Fibroblast of peridontal ligament (primary cell): ENCODE measurements around the gene P2RY14.

Experiments used
- DNase-seq: peaks from one replicate; pipeline ENCODE4 v3.0.0-alpha.2; 2010; ENCODE audit errors: extremely low read depth

P2RY14 gene

DNA sequence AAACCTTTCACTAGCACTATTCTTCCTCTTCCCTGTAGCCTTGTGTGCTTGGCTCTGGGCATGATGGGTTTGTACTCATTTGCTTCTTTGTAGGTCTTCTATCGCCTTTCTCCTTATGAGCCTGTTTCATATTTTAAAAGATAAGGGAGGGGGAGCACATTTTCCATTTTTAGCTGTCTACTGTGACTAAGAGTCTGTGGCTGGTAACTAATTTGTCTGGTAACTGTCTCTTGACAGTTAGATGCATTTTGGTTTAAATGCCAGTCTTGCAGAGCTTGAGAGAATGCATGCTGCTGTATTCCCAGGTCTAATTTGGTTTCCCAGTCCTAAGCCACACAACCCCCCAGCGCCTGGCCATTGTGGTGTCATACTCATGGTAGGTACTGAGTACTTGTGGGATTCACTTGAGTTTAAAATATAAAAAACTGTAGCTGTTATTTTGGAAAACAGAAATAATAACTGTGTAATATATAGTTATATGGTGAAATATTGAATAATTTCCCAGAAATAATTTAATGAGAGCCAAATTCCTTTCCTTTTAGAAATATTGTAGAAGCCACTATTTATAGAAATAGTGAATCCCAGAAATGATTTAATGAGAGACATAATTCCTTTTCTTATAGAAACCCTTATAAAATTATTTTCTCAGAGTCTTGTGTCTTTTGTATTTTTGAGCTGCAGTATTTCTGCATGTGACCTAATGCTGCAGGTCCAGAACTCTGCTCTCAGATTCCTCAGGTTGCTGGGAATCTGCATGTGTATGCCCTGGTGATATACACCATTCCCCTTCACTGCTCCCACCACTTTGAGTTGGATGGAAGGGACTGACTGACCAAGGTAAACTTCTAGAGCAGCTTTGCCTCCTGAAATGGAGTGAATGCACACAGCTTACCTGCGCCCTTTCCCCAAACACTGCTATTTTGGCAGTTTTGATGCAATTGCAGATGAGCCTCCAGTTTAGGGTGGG lies 61.4 kb downstream of the P2RY14 start:
- DNase-seq: no peak

DNA sequence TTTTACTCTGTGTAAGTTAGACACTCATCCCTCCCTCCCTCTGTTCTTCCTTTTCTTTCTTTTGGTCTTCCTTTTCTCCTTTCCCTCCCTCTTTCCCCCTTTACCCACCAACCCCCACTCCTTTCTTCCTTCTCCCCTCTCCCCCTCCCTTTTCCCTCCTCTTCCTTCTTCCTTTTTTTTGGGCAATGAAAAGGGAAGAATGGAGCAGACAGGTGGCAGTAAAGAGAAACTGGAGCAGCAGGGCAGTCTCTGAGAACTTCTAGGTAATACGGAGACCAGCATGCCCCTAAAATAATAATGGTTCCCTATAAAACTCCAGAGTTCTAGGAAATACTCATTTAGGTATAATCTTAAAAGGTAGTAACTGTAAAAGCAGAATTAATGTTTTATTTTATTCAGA lies 63.9 kb downstream of the P2RY14 start:
- DNase-seq: no peak

DNA sequence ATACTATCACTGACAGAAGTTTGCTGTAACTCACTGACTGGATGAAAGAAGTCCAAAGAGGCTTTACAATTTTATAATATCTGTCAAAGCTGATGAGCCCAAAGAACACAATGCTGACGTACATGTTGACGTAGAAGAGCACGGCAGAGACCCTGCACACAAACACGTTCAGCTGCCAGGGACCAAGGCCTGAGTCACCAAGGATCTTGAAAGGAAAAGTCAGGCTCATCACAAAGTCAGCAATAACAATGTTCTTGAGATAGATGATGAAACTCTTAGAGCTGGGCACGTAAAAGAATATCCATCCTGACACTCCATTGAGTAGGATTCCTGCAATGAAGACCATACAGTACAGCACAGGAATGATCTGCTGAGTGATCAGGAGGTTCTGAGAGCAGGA lies 64.5 kb downstream of the P2RY14 start:
- no peak for DNase-seq

DNA sequence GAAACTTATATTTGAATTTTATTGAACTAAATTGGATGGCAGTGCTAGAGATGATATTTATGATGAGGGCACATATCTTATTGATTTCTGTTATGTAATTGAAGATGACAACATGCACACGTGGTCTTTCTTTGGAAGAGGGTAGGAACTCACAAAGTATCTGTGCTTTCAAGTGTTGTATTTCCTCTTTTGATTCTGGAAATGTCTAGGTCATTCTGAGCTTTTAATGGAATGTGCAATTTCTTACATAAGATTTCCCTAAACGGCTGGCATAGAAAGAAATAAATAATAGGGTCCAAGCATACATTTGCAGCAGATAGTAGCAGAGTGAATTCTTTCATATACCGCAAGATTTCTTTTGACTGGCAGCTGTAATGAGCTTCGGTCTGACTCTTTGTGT lies 65.2 kb downstream of the P2RY14 start:
- no peak for DNase-seq

DNA sequence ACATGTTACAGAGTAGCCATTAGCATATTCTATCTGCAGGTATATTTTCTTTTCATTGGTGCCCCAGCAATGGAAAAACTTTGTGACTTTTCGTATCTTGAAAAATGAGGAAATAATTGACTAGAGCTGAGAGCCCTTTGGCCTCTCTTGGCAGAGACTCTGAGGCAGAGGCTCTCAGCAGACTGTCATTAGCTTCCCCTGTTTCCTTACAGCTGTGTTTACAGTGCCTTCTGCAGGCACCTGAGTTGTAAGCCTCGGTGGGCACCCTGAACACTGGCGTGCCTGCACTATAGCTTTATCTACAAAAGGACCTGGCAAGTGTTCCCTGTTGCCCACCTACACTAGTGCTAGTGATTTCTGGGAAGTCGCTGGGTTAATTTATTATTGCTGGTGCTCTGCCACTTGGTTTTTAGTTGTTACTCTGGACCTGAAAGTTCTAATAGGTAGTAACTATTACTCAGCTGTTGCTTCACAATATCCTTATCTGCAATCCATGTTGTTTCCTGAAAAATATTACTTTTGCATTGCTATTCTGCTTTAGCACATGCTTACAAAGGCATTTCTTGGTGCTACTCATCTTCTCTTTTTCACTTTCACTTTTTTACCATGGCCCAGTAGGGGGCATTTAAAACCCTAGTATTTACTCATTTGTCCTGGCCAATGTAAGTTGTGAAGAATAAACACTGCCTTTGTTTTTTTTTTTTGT lies 67.5 kb downstream of the P2RY14 start:
- no peak for DNase-seq

DNA sequence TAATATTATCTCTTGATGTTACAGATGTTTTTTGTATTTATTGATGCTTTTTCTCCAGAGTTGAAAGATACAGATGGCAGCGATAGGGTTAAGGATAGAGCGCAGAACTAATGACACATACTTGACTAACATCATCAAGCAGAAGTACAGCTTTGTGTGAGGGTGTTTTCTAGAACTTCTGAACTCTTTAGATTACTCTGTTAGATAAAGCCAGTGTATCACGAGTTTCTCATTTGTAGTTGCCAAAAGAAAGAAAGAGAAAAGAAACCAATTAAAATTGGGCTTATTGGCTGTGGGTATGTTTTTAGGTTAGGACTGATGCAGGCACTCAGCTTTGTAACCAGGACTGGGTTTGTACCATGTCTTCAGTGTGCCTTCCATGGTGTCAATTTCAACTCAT lies 68.7 kb downstream of the P2RY14 start:
- no peak for DNase-seq

DNA sequence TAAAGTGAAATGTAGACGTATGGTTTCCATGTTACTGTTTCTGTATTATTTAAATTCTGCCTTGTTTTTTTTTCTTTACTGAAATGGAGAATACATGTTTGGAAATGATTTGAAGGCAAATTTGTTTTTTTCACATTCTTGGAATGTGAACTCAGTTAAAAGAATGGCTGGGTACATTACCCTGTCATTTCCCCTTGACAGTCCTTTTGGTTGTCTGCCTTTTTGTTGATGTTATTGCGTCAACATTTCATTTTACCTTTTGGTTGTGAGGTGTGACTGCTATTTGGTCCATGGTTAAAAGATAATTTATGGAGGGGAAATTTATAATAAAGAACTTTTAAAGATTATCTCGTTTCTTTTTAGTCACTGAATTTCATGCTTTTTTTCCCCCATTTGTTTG lies 72.1 kb downstream of the P2RY14 start:
- no peak for DNase-seq

DNA sequence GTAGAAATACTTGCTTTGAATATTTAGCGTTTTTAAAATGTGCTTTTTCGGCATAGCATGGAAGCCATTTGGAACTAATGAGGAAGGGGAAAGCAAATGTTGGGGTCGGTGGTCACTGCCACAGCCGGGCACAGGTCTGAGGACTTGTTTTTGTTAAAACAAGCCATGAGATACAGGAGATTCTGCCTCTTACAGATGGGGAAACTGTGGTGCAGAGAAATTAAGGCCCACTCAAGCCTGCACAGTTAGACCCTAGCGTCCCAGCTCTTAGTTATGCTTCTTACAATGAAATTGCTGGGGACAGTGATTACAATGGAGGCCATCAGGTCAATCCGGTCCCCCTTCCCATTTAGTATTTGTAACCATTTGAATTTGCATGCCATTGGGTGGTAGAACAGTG lies 72.9 kb downstream of the P2RY14 start:
- DNase-seq: no peak

DNA sequence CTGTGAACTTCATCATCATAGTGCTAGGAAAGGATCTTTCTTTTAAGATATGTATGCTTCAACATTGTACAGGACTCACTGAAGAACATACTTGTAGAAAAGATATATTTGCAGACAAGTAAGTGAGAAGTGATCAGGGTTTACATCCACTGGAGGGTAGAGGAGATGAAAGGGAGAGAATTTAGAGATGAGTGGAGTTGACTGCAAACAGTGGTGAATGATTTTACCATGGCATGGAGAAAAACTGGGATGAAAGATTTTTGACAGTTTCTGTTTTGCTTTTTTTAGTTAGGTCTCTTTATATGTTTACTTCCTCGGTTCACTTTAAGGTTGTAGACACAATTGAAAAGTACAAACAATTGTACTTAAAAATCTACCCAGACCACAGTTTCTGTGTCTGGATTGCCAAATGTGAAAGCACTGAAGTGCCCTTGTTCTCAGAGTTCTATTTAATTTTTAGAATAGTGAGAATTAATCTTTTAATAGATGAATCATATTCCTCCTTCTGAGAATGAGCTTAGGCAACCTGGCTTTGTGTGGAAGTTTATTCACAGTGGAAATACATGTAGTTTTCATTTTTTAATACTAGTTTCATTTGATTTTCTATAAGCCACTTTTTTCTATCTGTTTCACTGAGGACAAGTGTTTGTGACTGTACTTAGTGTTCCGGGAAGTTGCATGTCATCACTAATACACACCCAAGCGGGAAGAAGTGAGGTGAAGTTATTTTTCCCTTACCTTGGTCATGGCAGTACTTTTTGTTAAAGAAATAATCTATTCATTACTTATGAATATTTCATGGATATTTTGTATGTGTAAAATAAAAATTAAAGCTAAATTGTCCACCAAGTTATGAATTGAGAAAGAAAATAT lies 73.6 kb downstream of the P2RY14 start:
- no peak for DNase-seq

DNA sequence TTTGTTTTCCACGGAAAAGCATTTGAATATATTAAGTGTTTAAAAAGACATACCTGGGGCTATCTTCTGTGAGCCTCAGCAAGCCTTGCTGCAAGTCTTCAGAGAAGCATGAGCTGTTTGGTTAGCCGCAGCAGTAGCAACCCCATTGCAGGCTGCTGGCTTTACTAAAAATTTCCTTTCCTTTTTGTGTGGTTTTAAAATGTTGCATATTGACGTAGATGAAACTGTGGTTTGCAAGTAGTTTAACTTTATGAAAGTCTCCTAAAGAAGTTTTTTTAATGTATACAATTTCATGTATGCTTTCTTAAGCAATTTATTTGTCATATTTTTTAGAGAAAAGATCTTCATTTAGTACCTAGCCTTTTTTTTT lies 75.3 kb downstream of the P2RY14 start, which contains the start of gene GPR171:
Gene GPR171 (minus strand): TSS at position 166 of the 370 bp plus-strand sequence. CDS start 3,830 bp downstream, outside the sequence.
- no peak for DNase-seq

DNA sequence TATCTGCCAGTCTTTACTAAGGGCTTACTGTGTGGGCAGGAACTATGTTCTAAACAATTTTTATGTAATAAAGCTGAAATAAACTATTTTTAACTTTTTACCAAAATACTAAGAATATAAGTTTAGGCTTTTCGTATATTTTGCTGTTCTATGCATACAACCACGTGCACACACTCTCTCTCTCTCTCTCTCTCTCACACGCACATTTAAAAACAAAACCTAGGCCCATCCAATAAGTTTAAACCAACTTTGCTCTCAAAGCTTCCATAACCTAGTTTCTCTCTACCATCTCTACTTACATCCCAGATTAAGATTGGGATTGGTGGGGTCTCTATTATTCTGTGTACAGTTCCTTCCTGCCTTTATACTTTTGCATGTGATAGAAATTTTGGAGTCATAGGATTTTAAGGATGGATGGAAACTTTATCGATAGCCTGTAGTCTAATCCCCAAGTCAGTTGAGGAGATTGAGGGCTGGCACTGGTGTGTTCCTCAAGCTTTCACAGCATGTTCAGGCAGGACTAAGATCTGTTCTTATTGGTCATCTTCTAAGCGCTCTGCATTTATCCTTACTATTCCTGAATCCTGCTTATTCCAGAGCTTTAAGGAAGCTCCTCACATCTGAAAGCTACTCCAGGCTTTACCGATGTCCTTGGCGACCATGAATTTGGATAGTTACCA lies 77.2 kb downstream of the P2RY14 start:
- no peak for DNase-seq

DNA sequence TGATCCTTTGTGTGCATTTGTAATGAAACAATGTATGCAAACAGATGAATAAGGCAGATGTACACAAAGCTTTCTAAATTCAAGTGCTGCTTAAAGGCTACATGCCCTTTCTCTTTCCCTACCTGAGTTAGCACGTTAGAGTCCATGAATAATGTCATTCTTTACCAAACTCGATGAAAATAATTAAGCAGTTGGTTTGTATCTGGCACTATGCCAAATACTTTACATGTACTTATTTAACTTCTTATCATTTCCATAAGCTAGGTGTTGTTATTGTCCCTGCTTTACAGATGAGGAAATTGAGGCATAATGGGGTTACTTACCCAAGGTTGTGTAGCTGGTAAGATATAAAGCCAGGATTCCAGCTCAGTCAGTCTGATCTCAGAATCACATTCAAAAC lies 77.8 kb downstream of the P2RY14 start:
- DNase-seq: peak; percentile 15

DNA sequence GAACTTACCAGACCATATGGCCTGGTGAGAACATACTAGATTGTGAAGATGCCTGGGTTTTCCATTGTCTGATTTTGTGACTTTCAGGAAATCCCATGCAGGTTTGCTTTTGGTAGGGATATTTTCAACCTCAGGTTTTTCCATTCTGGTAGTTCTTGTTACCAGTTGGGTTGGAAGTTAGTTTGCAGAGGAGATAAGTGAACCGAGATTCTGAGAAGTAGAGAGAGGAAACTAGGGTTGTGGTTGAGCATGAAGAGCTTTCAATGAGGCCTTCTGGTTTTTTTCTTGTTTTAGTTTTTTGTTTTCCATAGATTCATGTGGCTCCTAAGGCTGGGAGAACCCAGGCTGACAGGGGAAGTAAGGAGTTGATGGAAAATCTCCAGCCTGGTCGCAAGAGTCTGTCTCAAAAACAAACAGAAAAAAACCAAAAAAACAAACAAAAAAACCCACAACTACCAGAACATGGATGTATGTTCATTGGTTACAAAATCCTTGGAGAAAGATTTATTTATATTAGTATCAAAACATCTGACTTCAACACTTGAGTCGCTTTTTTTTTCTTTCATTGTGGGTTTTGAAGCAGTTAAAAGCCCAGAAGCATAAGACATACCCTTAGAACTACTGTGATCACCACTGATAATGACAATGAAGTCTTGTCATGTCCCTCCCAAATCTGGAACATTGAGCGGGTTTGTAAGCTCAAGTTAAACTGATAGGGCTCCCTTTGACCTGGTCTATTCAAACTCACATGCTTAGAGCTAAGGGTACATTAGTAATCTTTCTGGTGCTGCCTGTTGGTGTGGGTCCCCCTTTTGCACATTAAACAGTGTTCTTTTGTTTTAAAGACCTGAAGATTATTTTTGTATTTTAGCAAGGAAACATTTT lies 78.5 kb downstream of the P2RY14 start:
- peak; percentile 14 for DNase-seq

DNA sequence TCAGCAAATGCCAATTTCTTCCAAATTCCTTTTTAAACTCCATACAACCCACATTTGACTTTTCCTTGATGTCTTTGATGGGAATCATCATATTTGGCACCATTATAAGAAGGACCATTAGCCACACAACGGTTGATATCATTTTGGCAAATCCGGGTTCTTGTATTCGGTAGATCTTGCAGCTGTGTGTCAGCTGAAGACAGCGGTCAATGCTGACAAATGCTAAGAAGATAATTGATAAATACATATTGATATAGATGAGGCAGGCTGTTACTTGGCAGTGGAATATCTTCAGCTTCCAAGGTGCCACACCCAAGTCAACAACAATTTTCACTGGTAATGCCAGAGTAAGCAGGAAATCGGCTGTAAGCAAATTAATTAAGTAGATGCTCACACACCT lies 79.5 kb downstream of the P2RY14 start:
- DNase-seq: no peak

DNA sequence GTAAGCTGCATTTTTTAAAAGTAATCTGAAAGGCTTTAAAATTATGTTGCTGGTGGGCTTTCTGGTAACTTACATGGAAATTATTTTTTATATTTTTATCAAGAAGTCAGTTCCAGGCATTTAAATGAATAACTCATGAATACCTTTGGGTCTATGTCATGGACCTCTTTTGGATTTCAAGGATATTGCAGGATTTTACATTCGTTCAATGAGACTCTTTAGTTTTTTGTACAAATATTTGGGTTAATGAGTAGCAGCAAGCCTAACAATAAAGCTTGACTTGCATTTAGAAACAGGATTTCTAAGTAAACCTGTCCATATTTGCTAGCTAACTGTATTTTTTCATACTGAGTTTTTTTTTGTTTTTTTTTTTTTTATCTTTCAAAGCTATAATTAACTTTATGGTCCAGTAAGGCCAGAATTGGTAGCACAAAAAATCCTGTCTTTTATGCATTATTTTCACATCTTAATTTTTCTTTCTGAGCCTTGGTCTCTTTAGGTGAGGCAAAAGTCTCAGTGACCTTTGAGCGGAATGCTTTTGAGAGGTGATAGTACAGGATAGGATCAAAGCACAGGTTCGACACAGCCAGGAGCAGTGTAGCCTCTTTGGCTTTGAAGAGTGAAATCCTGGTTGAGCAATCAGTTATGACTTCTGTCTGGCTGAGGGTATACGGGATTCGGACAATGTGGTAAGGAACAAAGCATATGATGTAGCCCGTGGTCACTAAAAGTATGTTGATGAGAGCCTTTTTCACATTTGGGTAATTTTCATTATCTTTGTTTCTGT lies 80.2 kb downstream of the P2RY14 start:
- DNase-seq: peak; percentile 69

DNA sequence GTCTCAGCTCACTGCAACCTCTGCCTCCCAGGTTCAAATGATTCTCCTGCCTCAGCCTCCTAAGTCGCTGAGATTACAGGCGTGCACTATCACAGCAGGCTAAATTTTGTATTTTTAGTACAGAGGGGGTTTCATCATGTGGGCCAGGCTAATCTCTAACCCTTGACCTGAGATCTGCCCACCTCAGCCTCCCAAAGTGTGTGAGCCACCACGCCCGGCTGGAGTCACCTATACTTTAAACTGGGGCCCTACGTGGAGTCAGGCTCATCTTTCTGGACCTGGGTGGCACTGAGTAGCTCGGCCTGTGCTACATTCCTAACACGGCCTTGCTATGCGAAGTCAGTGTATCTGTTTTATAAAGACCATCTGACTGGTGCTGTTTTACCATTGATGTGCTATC lies 81.1 kb downstream of the P2RY14 start:
- DNase-seq: no peak

DNA sequence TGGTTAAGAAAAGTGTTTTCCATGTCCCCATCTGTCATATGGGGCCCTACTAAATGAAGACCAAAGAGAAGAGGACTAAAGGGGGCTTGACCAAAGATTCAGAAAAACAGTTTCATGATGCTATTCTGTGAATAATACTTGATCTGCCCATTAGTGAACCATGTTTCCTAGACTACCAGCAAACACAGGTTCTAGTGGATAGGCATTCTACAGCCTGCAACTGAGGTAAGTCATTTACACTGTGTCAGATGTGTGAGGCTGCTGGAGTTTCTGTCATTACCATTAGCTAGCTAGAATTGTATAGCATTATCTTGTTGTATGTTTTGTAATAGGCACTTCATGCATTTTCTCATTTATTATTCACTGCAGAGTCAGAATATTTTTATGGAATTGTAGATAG lies 81.9 kb downstream of the P2RY14 start:
- no peak for DNase-seq

DNA sequence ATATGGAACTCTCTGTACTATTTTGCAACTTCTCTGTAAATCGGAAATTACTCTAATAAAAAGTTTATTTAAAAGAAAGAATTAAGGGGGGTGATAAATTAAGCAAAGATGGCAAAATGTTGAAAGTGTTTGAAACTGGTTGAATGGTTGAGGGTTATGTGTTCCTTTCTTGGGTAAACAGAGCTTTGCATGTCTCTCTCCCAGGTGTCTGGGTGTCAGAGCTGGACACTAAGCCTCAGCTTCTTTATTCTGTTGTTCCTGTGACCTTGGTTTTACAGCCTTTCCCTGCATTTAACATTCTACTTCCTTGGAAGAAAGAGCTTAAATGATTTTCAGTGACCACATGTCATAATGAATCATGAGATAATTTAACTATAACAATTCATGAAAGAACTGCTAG lies 82.5 kb downstream of the P2RY14 start:
- DNase-seq: no peak

DNA sequence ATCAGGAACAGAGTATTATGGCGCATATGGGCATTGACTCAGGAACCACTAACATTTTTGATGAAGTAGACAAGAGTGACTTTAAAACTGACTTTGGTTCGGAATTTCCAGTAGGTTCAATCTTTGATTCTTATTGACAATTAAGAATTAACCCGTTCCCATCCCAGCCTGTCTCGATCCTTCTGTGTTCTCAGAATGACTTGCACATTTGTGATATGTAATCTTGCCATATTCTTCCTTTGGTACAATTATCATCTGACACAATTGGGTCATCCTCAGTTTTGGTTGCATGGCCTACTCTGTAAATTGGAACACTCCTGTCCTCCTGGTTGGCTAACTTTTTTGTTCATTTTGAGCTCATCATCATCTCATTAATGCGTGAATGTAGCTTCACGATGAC lies 85.8 kb downstream of the P2RY14 start:
- DNase-seq: no peak

DNA sequence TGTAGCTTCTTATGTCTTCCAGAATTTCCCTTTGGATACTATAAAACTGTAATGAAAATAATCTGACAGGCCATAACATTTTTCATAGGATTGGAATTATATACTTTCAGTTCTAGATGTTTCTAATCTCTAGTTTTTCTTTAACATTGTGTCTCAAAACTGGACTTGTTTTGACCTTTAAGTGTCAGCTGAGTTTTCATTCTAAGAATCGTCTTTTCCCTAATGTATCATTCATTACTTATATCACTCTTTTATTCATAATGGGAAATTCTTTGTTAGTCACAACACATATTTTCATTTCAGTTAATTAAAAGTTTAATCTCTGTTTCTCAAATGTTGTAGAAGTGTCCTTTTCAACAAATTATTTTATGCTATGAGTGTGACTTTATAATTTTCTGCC lies 87.2 kb downstream of the P2RY14 start:
- DNase-seq: no peak
